GM21526 (cell line): ENCODE measurements around the gene SEMA4D.

Experiments
- ATAC-seq: cut with Tn5 transposase; IDR thresholded peaks from one replicate; pipeline ENCODE4 v1.9.1; 2021; ENCODE audit warnings: moderate library complexity; ENCODE audit not compliant: unreplicated experiment, low FRiP score

Gene SEMA4D

DNA sequence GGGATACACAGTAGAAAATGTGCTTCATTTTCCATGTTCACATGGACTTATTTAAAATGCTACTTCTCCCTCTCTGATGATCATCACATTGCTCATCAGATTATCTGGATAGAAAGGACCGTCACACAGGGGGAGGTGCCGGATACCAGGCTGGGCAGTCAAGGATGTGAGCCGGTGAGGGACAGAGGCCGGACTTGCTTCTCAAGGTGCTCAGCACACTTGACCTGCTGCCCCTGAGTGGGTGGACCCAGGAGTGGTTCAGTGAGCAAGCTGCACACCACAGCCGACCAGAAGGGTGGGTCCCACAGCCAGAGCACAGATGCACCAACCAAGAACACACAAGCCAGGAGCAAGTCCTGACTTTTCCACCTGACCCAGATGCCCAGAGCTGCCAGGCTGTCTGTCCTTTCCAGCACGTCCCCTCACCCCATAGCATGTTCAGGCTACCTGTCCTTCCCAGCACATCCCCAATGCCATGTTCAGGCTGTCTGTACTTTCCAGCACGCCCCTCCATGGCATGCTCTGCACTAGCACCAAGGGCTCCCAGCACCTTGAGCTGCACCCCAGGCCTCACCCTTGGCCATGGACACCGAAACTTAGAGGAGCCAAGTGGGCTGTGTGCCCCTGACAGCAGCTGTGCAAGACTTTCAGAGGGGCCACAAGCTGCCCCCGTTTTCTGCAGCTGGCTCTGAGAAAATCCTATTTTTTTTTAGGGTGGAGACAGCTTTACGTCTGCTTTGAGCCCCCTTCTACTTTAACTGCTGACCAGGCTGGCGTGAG is 101.8 kb downstream of the SEMA4D start:
- ATAC-seq, result no peak

- no peak for ATAC-seq
Measured at GRCh38 chr9:89394412-89394811, 103.5 kb downstream of the SEMA4D start.

GRCh38 chr9:89391585-89391984 is 106.3 kb downstream of the SEMA4D start:
- ATAC-seq, result no peak

DNA sequence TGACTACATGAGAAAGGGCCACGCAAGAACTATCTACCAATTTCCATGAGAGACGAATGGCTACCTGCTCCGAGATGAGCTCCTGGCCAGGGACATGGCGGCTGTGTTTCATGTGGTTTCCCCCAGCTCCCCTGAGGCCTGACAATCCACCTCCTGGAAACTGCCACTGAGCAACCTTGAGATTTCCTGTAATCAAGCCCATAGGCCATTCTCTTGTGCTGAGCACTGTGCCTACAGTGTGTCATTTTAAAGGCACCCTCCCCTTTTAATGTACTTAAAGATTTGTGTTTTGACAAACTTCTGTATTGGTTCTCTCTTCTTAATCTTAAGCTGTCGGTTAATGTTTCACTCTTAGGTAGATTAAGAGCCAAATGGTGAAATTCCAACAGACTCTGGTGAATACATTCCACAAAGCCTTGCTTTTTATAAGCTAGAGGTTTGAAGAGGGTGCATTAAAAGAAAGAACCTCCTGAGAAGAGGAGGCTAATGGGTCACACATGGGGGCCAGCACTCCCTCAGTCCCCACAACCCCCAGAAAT is 107.3 kb downstream of the SEMA4D start:
- ATAC-seq, result no peak

DNA sequence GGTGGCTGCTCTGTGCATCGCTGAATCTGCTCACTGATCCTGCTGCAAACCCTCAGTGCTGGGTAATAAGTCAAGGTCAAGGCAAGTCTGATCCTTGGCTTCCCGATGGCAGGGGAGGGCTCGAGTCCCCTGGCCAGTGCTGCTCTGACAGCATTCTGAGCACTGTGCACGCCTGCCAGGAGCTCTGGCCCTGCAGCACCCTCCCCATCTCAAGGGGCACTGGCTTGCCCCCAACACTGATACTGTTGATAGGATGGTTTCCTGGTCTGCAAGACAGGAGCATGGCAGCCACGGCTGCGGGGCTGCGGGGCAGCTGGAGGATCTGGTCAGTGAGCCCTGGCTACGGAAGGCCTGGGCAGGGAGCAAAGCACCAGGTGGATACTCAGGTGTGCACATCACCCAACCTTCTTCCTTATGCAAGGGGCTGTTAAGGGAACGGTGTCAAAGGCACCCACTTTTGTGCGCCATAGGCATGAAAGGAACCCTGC is 107.8 kb downstream of the SEMA4D start:
- ATAC-seq, result no peak

- ATAC-seq, result no peak
Measured at GRCh38 chr9:89388868-89389177, 109.1 kb downstream of the SEMA4D start.

GRCh38 chr9:89388084-89388867 is 109.6 kb downstream of the SEMA4D start:
- ATAC-seq, result no peak

- no peak for ATAC-seq
Measured at GRCh38 chr9:89387197-89387849, 110.6 kb downstream of the SEMA4D start.

GRCh38 chr9:89386797-89387196 is 111.1 kb downstream of the SEMA4D start:
- no peak for ATAC-seq

GRCh38 chr9:89386206-89386605 is 111.7 kb downstream of the SEMA4D start:
- ATAC-seq, result no peak

- no peak for ATAC-seq
Measured at GRCh38 chr9:89384783-89385182, 113.1 kb downstream of the SEMA4D start.

DNA sequence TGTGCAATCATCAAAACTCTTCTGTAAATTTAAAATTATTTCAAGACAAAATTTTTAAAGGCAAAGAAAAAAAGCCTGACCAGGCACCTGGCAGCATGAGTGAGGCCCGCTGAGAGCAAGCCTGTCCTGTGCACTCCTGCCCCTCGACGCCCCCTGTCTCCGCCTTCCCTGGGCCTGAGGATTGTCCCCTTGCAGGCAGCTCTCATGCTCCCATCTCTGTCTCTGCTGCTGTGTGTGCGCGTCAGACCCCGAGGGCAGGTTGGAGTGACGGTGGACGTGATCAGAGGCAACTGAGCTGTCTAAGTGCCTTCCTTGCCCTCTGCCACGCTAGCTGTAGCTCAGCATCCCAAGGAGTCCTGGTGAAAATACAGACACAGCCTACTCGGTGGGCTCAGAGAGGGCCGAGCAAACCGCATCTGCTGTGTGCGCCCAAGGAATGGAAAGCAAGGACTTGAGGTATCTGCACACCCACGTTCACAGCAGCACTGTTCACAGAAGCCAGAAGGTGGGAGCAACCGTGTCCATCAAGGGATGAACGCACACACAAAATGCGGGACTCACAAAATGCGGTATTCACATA is 114.1 kb downstream of the SEMA4D start:
- no peak for ATAC-seq

GRCh38 chr9:89383030-89383720 is 114.7 kb downstream of the SEMA4D start:
- ATAC-seq, result no peak

GRCh38 chr9:89382026-89382986 is 115.6 kb downstream of the SEMA4D start:
- no peak for ATAC-seq

GRCh38 chr9:89381308-89381609 is 116.7 kb downstream of the SEMA4D start:
- no peak for ATAC-seq

DNA sequence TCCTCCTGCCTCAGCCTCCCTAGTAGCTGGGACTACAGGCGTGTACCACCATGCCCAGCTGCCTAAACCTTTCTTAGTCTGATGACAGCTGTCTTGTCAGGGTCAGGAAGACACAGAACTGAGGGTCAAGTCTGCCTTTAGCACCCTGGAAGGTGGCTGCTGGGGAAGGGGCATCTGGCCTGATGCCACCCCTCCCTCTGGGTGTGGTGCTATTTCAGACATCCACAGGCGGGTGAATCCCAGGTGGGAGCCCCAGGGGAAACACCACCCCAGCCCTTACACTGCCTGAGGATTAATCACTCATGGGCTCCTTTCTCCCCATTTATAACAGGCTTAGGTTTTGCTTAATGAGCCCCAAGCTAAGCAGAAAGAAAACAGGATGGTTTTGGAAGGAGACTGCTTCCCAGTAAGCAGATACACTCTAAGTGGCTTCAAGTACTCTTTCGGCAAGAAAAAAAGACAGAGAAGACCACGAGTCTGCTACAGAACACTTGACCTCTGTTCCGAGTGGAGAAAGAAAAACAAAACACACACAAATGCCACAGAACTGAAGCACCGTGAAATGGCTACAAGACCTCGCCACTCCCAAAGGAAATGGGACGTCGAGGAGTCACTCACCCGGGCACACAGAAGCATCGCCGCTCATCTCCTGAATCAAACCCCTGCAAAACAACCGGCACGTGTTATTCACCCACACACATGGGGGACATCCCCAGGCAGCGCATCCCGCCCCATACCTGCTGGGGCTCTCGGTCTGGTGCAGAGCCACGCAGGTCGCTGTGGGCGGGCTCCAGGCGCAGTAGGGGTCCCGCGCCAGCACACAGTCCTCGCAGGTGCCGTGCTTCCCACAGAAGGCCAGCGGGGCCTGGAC is 117.2 kb downstream of the SEMA4D start:
- no peak for ATAC-seq

- no peak for ATAC-seq
Measured at GRCh38 chr9:89379508-89380115, 118.3 kb downstream of the SEMA4D start.

DNA sequence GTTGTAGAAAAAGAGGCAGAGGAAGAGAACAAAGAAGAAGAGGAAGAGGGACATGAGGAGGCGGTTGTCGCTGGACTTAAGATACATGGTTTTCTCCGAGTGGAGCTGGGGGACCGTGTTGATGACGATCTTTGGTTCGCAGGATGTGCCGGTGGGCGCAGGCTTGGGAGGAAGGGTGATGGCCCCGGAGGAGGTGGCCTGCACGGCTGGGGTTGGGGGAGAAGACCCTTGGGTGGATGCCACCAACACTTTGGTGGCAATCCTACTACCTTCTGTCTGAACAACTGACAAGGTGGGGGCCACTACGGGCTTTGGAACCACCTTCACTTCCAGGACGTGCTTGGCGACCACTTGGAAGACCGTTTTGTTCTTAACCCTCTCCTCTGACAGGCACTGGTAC is 118.9 kb downstream of the SEMA4D start:
- no peak for ATAC-seq
